ENCODE data around the gene PRDM4. TPM values are rescaled to one million over a fixed set of nuclear protein-coding genes. Genes with fewer than 3 reads are reported as not detected.

Gene PRDM4
- total and polyA plus RNA-seq, 8 donors: 16.1 to 27.3 (median 25.6) TPM

GRCh38 chr12:107759410-107759809 is 1.5 kb downstream of the PRDM4 start:
- DNase-seq (no peak), ATAC-seq (peak; percentile 23)
- H3K4me3 ChIP-seq: peak overlapping the region; percentile 80 to 90

DNA sequence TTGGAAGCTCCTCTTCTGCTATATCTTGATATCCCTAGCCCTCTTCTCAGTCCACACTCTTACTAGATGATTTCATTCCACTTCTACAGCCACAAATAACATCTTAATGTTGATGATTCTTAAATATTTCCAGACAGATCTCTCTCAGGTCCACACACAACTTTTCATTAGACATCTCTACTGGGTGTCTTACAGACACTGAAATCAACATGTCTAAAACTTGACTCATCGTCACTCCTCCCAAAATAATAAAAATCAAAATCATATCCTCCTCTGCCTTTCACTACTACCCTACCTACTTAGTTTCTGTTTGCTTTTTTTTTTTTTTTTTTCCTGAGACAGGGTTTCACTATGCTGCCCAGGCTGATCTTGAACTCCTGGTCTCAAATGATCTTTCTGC is 11.9 kb downstream of the PRDM4 start:
- DNase-seq: no peak
- intact Hi-C loops (cut with DNase I): no loop called here
- no peak overlapping the region for H3K27ac ChIP-seq
- H3K36me3 ChIP-seq: peaks cover 0 to 95% of the 10 kb centered on the region in 2 donors
- TF ChIP-seq, protein P1, sequence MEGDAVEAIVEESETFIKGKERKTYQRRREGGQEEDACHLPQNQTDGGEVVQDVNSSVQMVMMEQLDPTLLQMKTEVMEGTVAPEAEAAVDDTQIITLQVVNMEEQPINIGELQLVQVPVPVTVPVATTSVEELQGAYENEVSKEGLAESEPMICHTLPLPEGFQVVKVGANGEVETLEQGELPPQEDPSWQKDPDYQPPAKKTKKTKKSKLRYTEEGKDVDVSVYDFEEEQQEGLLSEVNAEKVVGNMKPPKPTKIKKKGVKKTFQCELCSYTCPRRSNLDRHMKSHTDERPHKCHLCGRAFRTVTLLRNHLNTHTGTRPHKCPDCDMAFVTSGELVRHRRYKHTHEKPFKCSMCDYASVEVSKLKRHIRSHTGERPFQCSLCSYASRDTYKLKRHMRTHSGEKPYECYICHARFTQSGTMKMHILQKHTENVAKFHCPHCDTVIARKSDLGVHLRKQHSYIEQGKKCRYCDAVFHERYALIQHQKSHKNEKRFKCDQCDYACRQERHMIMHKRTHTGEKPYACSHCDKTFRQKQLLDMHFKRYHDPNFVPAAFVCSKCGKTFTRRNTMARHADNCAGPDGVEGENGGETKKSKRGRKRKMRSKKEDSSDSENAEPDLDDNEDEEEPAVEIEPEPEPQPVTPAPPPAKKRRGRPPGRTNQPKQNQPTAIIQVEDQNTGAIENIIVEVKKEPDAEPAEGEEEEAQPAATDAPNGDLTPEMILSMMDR (IDR thresholded peaks at IDR 0.05): no peak
- H3K4me1 ChIP-seq: peaks cover 0 to 7% of the 10 kb centered on the region in 2 donors
- H3K27me3 ChIP-seq: no peaks in the 10 kb centered on the region
- ATAC-seq: no peak
- H3K4me3 ChIP-seq: no peak overlapping the region
- H3K9me3 ChIP-seq: no peaks in the 10 kb centered on the region

More at GRCh38 chr12:107759410-107759809, 1.5 kb downstream of the PRDM4 start:
- TF ChIP-seq, protein P1 (IDR thresholded peaks at IDR 0.05): no peak
- peak overlapping the region in 1 of 2 donors; percentile 76 for H3K27ac ChIP-seq
- no peaks in the 10 kb centered on the region for H3K27me3 ChIP-seq
- peaks cover 3 to 33% of the 10 kb centered on the region in 2 donors for H3K36me3 ChIP-seq
- H3K4me1 ChIP-seq: peaks cover 15 to 34% of the 10 kb centered on the region in 2 donors
- intact Hi-C loops (cut with DNase I): no loop called here
- H3K9me3 ChIP-seq: no peaks in the 10 kb centered on the region

- no peak overlapping the region for H3K27ac ChIP-seq
- ATAC-seq (no peak), DNase-seq (no peak)
- H3K27me3 ChIP-seq: no peaks in the 10 kb centered on the region
- H3K4me1 ChIP-seq: peaks cover 0 to 7% of the 10 kb centered on the region in 2 donors
- no peak overlapping the region for H3K4me3 ChIP-seq
- peaks cover 0 to 95% of the 10 kb centered on the region in 2 donors for H3K36me3 ChIP-seq
- intact Hi-C loops (cut with DNase I): no loop called here
- H3K9me3 ChIP-seq: no peaks in the 10 kb centered on the region
- TF ChIP-seq, protein P1 (IDR thresholded peaks at IDR 0.05): no peak
These were observed 12.5 kb downstream of the PRDM4 start for GRCh38 chr12:107748472-107748871.

- Histone ChIP-seq H3K4me3 (no peak overlapping the region), H3K36me3 (peaks cover 0 to 99% of the 10 kb centered on the region in 2 donors), H3K27ac (no peak overlapping the region), H3K27me3 (no peaks in the 10 kb centered on the region), H3K4me1 (no peaks in the 10 kb centered on the region), H3K9me3 (no peaks in the 10 kb centered on the region)
- TF ChIP-seq, protein P1 (IDR thresholded peaks at IDR 0.05): no peak
- intact Hi-C loops (cut with DNase I): no loop called here
- DNase-seq (no peak), ATAC-seq (no peak)
These were observed 24.0 kb downstream of the PRDM4 start for GRCh38 chr12:107736914-107737313.

- TF ChIP-seq, protein P1 (IDR thresholded peaks at IDR 0.05): no peak
- Histone ChIP-seq H3K4me1 (no peaks in the 10 kb centered on the region), H3K27me3 (no peaks in the 10 kb centered on the region), H3K36me3 (peaks cover 0 to 88% of the 10 kb centered on the region in 2 donors), H3K9me3 (no peaks in the 10 kb centered on the region), H3K27ac (no peak overlapping the region), H3K4me3 (no peak overlapping the region)
- DNase-seq: no peak
- intact Hi-C loops (cut with DNase I): no loop called here
- ATAC-seq: no peak
These were observed 25.2 kb downstream of the PRDM4 start for GRCh38 chr12:107735763-107736162.
